ENCODE measurements around the gene BBOX1.
"Not testable (repeated sequence)": the region's sequence is repeated elsewhere in the genome, so short reads cannot be mapped to it uniquely, and the experiment has no call there.

Gene BBOX1

GRCh38 chr11:27124514-27125264, 84.1 kb downstream of the BBOX1 start:
- in situ Hi-C loops (cut with HindIII; ENCODE audit: low sequenced_read_pairs): loop anchor here (25.0 kb wide), 1 partner anchor 362 kb away; no protein-coding TSS in a partner anchor
- no peak overlapping the region for H3K4me3 ChIP-seq (ENCODE audit: low read depth, low read length)
- TF ChIP-seq CTCF (IDR thresholded peaks at IDR 0.05; ENCODE audit: low read depth, low read length, missing control alignments): no peak
- no peak for DNase-seq (ENCODE audit: low read depth)

- DNase-seq (ENCODE audit: low read depth): no peak
- no peak for TF ChIP-seq CTCF (IDR thresholded peaks at IDR 0.05; ENCODE audit: low read depth, low read length, missing control alignments)
- in situ Hi-C loops (cut with HindIII; ENCODE audit: low sequenced_read_pairs): loop anchor here (25.0 kb wide), 1 partner anchor 367 kb away; no protein-coding TSS in a partner anchor
- H3K4me3 ChIP-seq (ENCODE audit: low read depth, low read length): no peak overlapping the region
Observed at GRCh38 chr11:27129686-27130085, 89.1 kb downstream of the BBOX1 start.

- in situ Hi-C loops (cut with HindIII; ENCODE audit: low sequenced_read_pairs): loop anchor here (25.0 kb wide), 1 partner anchor 369 kb away; no protein-coding TSS in a partner anchor
- TF ChIP-seq CTCF (IDR thresholded peaks at IDR 0.05; ENCODE audit: low read depth, low read length, missing control alignments): no peak
- no peak overlapping the region for H3K4me3 ChIP-seq (ENCODE audit: low read depth, low read length)
- DNase-seq (ENCODE audit: low read depth): no peak
Observed at GRCh38 chr11:27130806-27131205, 90.2 kb downstream of the BBOX1 start.

GRCh38 chr11:27135924-27136329, 95.3 kb downstream of the BBOX1 start:
- in situ Hi-C loops (cut with HindIII; ENCODE audit: low sequenced_read_pairs): loop anchor here (25.0 kb wide), 1 partner anchor 374 kb away; no protein-coding TSS in a partner anchor
- DNase-seq (ENCODE audit: low read depth); H3K4me3 ChIP-seq (ENCODE audit: low read depth, low read length): not testable (repeated sequence)

GRCh38 chr11:27138716-27139115, 98.1 kb downstream of the BBOX1 start:
- DNase-seq (ENCODE audit: low read depth): no peak
- no peak overlapping the region for H3K4me3 ChIP-seq (ENCODE audit: low read depth, low read length)
- in situ Hi-C loops (cut with HindIII; ENCODE audit: low sequenced_read_pairs): loop anchor here (25.0 kb wide), 1 partner anchor 376 kb away; no protein-coding TSS in a partner anchor
- no peak for TF ChIP-seq CTCF (IDR thresholded peaks at IDR 0.05; ENCODE audit: low read depth, low read length, missing control alignments)

GRCh38 chr11:27139742-27140367, 99.2 kb downstream of the BBOX1 start:
- DNase-seq (ENCODE audit: low read depth): no peak
- TF ChIP-seq CTCF (IDR thresholded peaks at IDR 0.05; ENCODE audit: low read depth, low read length, missing control alignments): no peak
- H3K4me3 ChIP-seq (ENCODE audit: low read depth, low read length): no peak overlapping the region
- in situ Hi-C loops (cut with HindIII; ENCODE audit: low sequenced_read_pairs): loop anchor here (25.0 kb wide), 1 partner anchor 378 kb away; no protein-coding TSS in a partner anchor

GRCh38 chr11:27141576-27141975, 101.0 kb downstream of the BBOX1 start:
- no peak for DNase-seq (ENCODE audit: low read depth)
- in situ Hi-C loops (cut with HindIII; ENCODE audit: low sequenced_read_pairs): loop anchor here (25.0 kb wide), 1 partner anchor 379 kb away; no protein-coding TSS in a partner anchor
- H3K4me3 ChIP-seq (ENCODE audit: low read depth, low read length): no peak overlapping the region
- TF ChIP-seq CTCF (IDR thresholded peaks at IDR 0.05; ENCODE audit: low read depth, low read length, missing control alignments): no peak

All from astrocyte of the cerebellum (primary cell).